CD4-positive, alpha-beta T cell treated with Interleukin-4 for 1 hour (primary cell): Measurements from ENCODE around the gene PSMB11.

Source experiments
- DNase-seq, 2 donors: peaks; one replicate each; pipeline ENCODE4 v3.0.0-alpha.2; 2020 to 2022

PSMB11 gene

DNA sequence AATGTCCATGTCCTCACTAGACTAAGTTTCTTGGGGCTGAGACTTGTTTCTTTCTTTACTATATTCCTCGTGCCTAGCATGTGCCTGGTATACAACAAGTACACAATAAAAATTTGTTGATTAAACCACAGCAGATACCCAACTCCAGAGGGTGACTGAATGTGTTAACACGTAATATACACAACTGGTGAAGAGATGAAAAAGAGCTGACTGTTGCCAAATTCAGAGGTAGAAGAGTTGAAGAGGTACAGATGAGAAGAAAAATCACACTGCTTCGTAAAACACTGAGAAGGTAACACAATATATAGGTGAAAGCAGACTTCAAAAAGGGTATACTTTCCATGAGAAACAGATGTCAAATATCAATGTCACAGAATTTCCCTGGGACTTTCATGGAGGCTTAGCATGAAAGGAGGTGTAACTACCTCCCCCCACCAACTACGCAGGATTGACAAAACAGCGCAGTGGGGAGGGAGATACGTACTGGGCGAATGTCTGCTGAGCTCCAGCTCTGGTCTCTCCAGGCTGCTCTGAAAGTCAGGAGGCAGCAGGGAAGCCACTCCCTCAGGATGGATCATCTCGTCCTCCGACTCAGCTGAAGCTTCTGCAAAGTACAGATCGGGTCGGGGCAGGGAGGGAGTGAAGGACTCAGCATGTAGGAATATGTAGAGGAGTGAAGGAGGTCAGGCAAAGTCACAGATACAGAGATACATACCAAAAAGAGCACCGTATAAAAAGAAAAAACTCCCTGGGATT lies 47.7 kb downstream of the PSMB11 start:
- DNase-seq, result no peak

- DNase-seq, result no peak
Measured at GRCh38 chr14:23090254-23090636, 48.2 kb downstream of the PSMB11 start.

DNA sequence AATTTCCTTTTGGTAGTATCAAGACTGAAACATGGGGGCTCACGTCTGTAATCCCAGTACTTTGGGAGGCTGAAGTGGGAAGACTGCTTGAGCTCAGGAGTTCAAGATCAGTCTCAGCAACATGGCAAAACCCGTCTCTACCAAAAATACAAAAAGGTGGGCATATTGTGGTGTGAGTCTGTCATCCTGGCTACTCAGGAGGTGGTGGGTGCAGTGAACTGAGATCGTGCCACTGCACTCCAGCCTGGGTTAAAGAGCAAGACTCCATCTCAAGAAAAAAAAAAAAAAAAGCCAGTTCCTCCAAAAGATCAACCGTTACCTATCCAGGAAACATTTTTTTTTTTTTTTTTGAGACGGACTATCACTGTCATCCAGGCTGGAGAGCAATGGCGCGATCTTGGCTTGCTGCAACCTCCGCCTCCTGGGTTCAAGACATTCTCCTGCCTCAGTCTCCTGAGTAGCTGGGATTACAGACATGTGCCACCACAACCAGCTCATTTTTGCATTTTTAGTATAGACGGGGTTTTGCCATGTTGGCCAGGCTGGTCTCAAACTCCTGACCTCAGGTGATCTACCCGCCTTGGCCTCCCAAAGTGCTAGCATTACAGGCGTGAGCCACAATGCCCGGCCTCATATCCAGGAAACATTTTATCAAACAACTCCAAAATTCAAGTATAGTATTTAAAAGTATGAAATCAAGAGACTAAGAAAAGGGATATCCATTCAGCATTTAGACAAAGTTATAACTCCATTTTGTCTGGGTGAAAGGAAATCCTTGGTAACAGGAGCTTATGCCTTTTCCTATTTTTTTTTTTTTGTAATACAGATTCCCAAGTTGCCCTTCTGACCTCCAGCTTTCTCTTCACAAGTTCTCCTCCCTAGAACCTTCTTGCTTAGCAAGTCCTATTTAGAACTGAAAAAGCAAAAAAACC lies 49.5 kb downstream of the PSMB11 start:
- DNase-seq, result no peak

DNA sequence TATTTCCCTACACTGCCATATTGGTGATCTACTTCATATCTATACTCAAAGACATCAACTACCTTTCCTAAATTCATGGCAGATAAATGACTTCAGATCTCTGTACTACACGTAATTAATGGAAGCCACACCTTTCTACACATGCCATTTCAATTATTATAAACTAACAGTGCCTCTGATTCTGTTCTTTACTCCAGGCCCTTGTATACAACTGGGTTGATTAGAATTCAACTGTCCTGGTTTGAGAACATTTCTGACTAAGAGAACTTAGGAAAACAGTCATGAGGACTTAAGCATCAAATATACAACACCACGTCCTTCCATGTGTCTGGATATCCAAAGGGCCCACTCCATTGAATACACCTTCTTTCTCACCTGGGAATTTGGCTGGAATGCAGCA lies 51.1 kb downstream of the PSMB11 start:
- no peak for DNase-seq

DNA sequence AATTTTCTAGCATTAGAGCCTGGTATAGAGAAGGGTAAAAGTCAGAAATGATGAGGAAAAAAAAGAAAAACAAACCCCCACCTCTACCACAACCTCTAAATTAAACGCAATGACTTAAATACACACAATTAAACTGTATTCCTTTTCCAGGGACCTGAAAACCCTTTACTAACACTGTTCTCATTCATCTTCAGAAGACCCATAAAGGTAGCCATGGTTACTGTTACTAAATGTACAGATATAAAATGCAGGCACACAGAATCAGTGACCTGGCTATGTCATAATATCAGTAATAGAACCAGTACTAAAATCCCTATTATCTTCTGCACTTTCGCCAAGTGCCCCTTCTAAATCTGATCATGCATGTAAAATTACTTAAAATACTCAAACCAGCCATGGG lies 51.5 kb downstream of the PSMB11 start:
- no peak for DNase-seq
